IMR-90 (cell line): ENCODE data around the gene SGSM2. TPM values are rescaled to one million over a fixed set of nuclear protein-coding genes. Genes with fewer than 3 reads are reported as not detected.

ENCODE experiments used
- ATAC-seq: fragments of 200-7000 bp; cut with Tn5 transposase; 2 replicates; pipeline ENCODE4 v1.9.1; 2020; ENCODE audit warnings: low read depth, mild to moderate bottlenecking, moderate library complexity
- BruUV-seq: library from RNA; stranded (reverse); fragments of 400-500 nt; replicated peaks from 2 replicates; lab custom pipeline; 2021; lab: Mats Ljungman, UMichigan
- CTCF ChIA-PET: fragments of 300-600 bp; formaldehyde crosslinking; extraction: SDS; loops from one replicate; lab custom pipeline; 2021; ENCODE audit warnings: antibody characterized with exemption; lab: Yijun Ruan, JAX
- POLR2A ChIA-PET: fragments of 300-600 bp; sonication (Branson Sonifier 250); formaldehyde crosslinking; loops from one replicate; lab custom pipeline; 2022; ENCODE audit warnings: antibody characterized with exemption; ENCODE audit not compliant: unreplicated experiment; lab: Charles Lee
- DNase-seq: peaks from one replicate; pipeline ENCODE4 v3.0.0; 2013
- H2AFZ ChIP-seq: replicated peaks from 2 replicates; pipeline ENCODE3; 2013; ENCODE audit warnings: low read length, mild to moderate bottlenecking; ENCODE audit not compliant: poor library complexity
- H2AK5ac ChIP-seq: 2 replicates; pipeline ENCODE4 v1.6.1; 2013; ENCODE audit warnings: low read depth, low read length, inconsistent platforms
- H2AK9ac ChIP-seq: replicated peaks from 2 replicates; pipeline ENCODE3; 2013; ENCODE audit warnings: mild to moderate bottlenecking, low read depth, low read length, moderate library complexity; ENCODE audit not compliant: poor library complexity
- H2BK120ac ChIP-seq: 2 replicates; pipeline ENCODE4 v1.6.1; 2013; ENCODE audit warnings: low read depth, low read length, inconsistent platforms
- H2BK15ac ChIP-seq: 3 replicates; pipeline ENCODE4 v1.6.1; 2013; ENCODE audit warnings: low read depth, low read length, inconsistent platforms
- H2BK20ac ChIP-seq: 2 replicates; pipeline ENCODE4 v1.6.1; 2013; ENCODE audit warnings: low read depth, mild to moderate bottlenecking, inconsistent platforms, low read length, moderate library complexity
- H2BK5ac ChIP-seq: 2 replicates; pipeline ENCODE4 v1.6.1; 2013; ENCODE audit warnings: mild to moderate bottlenecking, low read depth, low read length, inconsistent platforms; ENCODE audit not compliant: poor library complexity, severe bottlenecking
- H3K14ac ChIP-seq: replicated peaks from 2 replicates; pipeline ENCODE4 v1.6.1; 2013; ENCODE audit warnings: low read depth, low read length, inconsistent platforms
- H3K18ac ChIP-seq: 2 replicates; pipeline ENCODE4 v1.6.1; 2013; ENCODE audit warnings: low read depth, low read length, control low read depth
- H3K23ac ChIP-seq: 2 replicates; pipeline ENCODE4 v1.6.1; 2013; ENCODE audit warnings: low read depth, low read length, inconsistent platforms
- H3K27ac ChIP-seq: 2 replicates; pipeline ENCODE4 v1.5.1; 2013; ENCODE audit warnings: mild to moderate bottlenecking, control low read depth, low read length; ENCODE audit not compliant: insufficient read depth
- H3K27me3 ChIP-seq: 2 replicates; pipeline ENCODE4 v1.6.1; 2013; ENCODE audit warnings: low read length; ENCODE audit not compliant: control insufficient read depth, insufficient read depth
- H3K36me3 ChIP-seq: 2 replicates; pipeline ENCODE4 v1.6.1; 2013; ENCODE audit warnings: low read length, mixed read lengths; ENCODE audit not compliant: control insufficient read depth, insufficient read depth
- H3K4ac ChIP-seq: 2 replicates; pipeline ENCODE4 v1.6.1; 2013; ENCODE audit warnings: low read depth, low read length, inconsistent platforms
- H3K4me1 ChIP-seq: 2 replicates; pipeline ENCODE4 v1.6.1; 2013; ENCODE audit warnings: low read length, mixed read lengths; ENCODE audit not compliant: control insufficient read depth, insufficient read depth
- H3K4me2 ChIP-seq: 2 replicates; pipeline ENCODE4 v1.6.1; 2013; ENCODE audit warnings: low read depth, mild to moderate bottlenecking, control low read depth, low read length, moderate library complexity
- H3K4me3 ChIP-seq: 2 replicates; pipeline ENCODE4 v1.5.1; 2013; ENCODE audit warnings: low read depth, mild to moderate bottlenecking, control low read depth, low read length, moderate library complexity; ENCODE audit not compliant: insufficient read depth
- H3K56ac ChIP-seq: 2 replicates; pipeline ENCODE4 v1.6.1; 2013; ENCODE audit warnings: low read length, inconsistent platforms; ENCODE audit not compliant: insufficient read depth; ENCODE audit errors: extremely low read depth
- H3K79me1 ChIP-seq, 2 experiments: 2 replicates each; pipeline ENCODE4 v1.6.1; 2013; ENCODE audit warnings: low read length in 2 of 2, inconsistent platforms in 1 of 2, low read depth in 1 of 2
- H3K9ac ChIP-seq: 2 replicates; pipeline ENCODE4 v1.6.1; 2013; ENCODE audit warnings: low read depth, low read length, control low read depth
- H3K9me1 ChIP-seq: 2 replicates; pipeline ENCODE4 v1.6.1; 2013; ENCODE audit warnings: low read length, inconsistent platforms; ENCODE audit not compliant: insufficient read depth
- H3K9me3 ChIP-seq: 2 replicates; pipeline ENCODE4 v1.6.1; 2013; ENCODE audit warnings: low read length; ENCODE audit not compliant: control insufficient read depth, insufficient read depth
- H4K20me1 ChIP-seq: 2 replicates; pipeline ENCODE4 v1.6.1; 2013; ENCODE audit warnings: low read length, inconsistent platforms; ENCODE audit not compliant: insufficient read depth
- H4K5ac ChIP-seq: 2 replicates; pipeline ENCODE4 v1.6.1; 2013; ENCODE audit warnings: mild to moderate bottlenecking, low read depth, low read length, control low read depth
- H4K8ac ChIP-seq, 2 experiments: 2 replicates each; pipeline ENCODE4 v1.6.1; 2013; ENCODE audit warnings: low read depth in 2 of 2, low read length in 2 of 2, control low read depth in 1 of 2, inconsistent platforms in 1 of 2
- H4K91ac ChIP-seq: 2 replicates; pipeline ENCODE4 v1.6.1; 2013; ENCODE audit warnings: low read depth, low read length, inconsistent platforms; ENCODE audit not compliant: insufficient read depth
- CEBPB ChIP-seq: IDR thresholded peaks from 2 replicates; pipeline ENCODE4 v1.6.1; 2012; ENCODE audit warnings: low read depth, low read length, improper control_type of control experiment
- MXI1 ChIP-seq: IDR thresholded peaks from 2 replicates; pipeline ENCODE4 v1.6.1; 2012; ENCODE audit warnings: low read depth, mild to moderate bottlenecking, low read length, moderate library complexity, borderline replicate concordance
- WGBS, 2 experiments: methylation state at CpG; one replicate each; pipeline versions ENCODE4 v1.1.5 to v1.1.7; 2013; ENCODE audit warnings: missing lambda C conversion rate in 2 of 2; ENCODE audit not compliant: insufficient read length in 1 of 2; ENCODE audit errors: extremely low coverage in 2 of 2; 5-methylcytosine and 5-hydroxymethylcytosine counted together
- dilution Hi-C: fragments of 300-500 bp; cut with HindIII; formaldehyde crosslinking; loops from one replicate; pipeline ENCODE4 v1.14.3; 2018; ENCODE audit warnings: low sequenced_read_pairs; ENCODE audit not compliant: unreplicated experiment
- in situ Hi-C: fragments of 300-500 bp; cut with MboI; formaldehyde crosslinking; loops from 3 replicates; pipeline ENCODE4 v1.14.3; 2019; ENCODE audit warnings: low sequenced_read_pairs, inconsistent platforms, mixed read lengths
- intact Hi-C: fragments of 100-400 bp; cut with micrococcal nuclease; formaldehyde crosslinking; loops from 2 replicates; pipeline ENCODE4 v1.10.0; 2022
- polyA plus RNA-seq, 3 experiments: library from polyadenylated mRNA; depleted of rRNA; stranded (reverse); fragments of >200 nt; gene quantifications; 2 replicates each; pipeline ENCODE4 v1.2.3, GENCODE V29; 2012; ENCODE audit warnings: low replicate concordance in 1 of 3
- total RNA-seq: library from RNA; depleted of rRNA; stranded (reverse); fragments of >200 nt; gene quantifications from 2 replicates; pipeline ENCODE4 v1.2.3, GENCODE V29; 2012
- TF ChIP-seq, protein P1 (sequence below): fragments of 150-350 bp; IDR thresholded peaks from 2 replicates; pipeline ENCODE4 v1.6.1; 2016; ENCODE audit warnings: low read depth, mild to moderate bottlenecking, low read length, moderate library complexity, borderline replicate concordance
- TF ChIP-seq, protein P2 (sequence below): conservative IDR thresholded peaks from 2 replicates; pipeline ENCODE4 v1.5.1; 2012; ENCODE audit warnings: mild to moderate bottlenecking, low read depth, low read length, improper control_type of control experiment

Gene SGSM2
- total and polyA plus RNA-seq, 2 of the 4 experiments (the other 2 are of a cell fraction), result 13.6 to 81.2 TPM

DNA sequence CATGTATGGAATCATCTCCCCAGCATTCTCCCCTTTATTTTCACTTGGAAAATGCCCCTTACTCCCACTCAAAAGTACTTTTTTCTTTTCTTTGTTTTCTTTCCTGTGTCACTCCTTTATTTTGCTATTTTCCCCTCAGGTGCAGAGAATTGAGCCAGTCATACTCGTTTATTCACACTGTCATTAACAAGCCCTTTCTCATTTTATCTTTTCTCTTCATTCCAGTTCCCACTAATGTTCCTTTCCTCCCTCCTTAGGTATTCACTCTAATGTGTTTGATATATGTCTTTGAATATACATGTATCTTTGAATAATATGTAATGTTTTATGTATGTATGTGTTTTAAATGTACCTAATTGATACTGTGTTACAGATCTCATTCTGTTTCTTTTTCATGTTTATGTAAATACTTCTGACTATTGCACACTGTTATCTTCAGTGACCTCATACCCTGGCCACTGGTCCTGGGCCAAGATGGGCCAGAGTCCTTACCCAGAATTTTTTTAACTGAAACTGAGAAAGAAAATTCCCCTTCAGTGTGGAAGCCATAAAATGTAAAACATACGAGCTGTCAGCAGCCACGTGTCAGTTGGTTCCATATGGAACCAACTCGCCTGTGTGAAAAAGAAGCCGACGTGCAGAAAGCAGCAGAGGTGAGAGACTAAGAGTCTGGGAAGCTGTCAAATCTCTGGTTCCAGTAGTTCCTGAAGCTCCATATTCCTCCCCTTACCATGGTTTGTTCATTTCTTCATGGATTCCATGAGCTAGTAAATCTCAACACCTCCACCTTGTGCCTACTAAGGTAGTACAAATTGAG, 27.8 kb upstream of the SGSM2 start:
- no peak overlapping the region; a peak in 1 of 4 replicates for H4K8ac ChIP-seq
- no peak overlapping the region for H2BK120ac ChIP-seq
- H2BK15ac ChIP-seq, result no peak overlapping the region
- no peak overlapping the region; the same call in 1 of the 2 replicates for H3K4me2 ChIP-seq
- H3K14ac ChIP-seq, result no peak overlapping the region
- H3K4me3 ChIP-seq, result no peak overlapping the region
- peak overlapping the region; percentile 52; the same call in 1 of the 2 replicates for H3K27ac ChIP-seq
- dilution Hi-C loops, result no loop called here
- no peak overlapping the region for H4K91ac ChIP-seq
- in situ Hi-C loops, result no loop called here
- TF ChIP-seq, protein P1, sequence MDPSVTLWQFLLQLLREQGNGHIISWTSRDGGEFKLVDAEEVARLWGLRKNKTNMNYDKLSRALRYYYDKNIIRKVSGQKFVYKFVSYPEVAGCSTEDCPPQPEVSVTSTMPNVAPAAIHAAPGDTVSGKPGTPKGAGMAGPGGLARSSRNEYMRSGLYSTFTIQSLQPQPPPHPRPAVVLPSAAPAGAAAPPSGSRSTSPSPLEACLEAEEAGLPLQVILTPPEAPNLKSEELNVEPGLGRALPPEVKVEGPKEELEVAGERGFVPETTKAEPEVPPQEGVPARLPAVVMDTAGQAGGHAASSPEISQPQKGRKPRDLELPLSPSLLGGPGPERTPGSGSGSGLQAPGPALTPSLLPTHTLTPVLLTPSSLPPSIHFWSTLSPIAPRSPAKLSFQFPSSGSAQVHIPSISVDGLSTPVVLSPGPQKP, result no peak
- TF ChIP-seq MXI1 (peak; percentile 64; the same call in 1 of the 2 replicates), CEBPB (peak; percentile 53; the same call in 1 of the 2 replicates)
- TF ChIP-seq, protein P2, sequence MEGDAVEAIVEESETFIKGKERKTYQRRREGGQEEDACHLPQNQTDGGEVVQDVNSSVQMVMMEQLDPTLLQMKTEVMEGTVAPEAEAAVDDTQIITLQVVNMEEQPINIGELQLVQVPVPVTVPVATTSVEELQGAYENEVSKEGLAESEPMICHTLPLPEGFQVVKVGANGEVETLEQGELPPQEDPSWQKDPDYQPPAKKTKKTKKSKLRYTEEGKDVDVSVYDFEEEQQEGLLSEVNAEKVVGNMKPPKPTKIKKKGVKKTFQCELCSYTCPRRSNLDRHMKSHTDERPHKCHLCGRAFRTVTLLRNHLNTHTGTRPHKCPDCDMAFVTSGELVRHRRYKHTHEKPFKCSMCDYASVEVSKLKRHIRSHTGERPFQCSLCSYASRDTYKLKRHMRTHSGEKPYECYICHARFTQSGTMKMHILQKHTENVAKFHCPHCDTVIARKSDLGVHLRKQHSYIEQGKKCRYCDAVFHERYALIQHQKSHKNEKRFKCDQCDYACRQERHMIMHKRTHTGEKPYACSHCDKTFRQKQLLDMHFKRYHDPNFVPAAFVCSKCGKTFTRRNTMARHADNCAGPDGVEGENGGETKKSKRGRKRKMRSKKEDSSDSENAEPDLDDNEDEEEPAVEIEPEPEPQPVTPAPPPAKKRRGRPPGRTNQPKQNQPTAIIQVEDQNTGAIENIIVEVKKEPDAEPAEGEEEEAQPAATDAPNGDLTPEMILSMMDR, result no peak
- no peak overlapping the region for H2AFZ ChIP-seq
- H3K56ac ChIP-seq, result no peak overlapping the region
- DNase-seq, result peak; percentile 66
- no peak overlapping the region for H2BK5ac ChIP-seq
- peaks cover 2% of the 10 kb centered on the region; the same call in 1 of the 2 replicates for H3K36me3 ChIP-seq
- no peak overlapping the region for H3K4ac ChIP-seq
- no peak overlapping the region for H2BK20ac ChIP-seq
- no peak overlapping the region for H2AK9ac ChIP-seq
- H3K4me1 ChIP-seq, result peaks cover 3% of the 10 kb centered on the region; the same call in 1 of the 2 replicates
- WGBS, 2 experiments, result 52% methylated on average over 3 of the region's 6 CpGs; no CpG with 5 or more reads in 1 of the 2 experiments
- H3K79me1 ChIP-seq, result peaks cover 17 to 39% of the 10 kb centered on the region in 2 experiments
- no peak overlapping the region for H3K18ac ChIP-seq
- no peaks in the 10 kb centered on the region for H3K27me3 ChIP-seq
- no TSS peak for BruUV-seq
- H3K23ac ChIP-seq, result no peak overlapping the region
- H2AK5ac ChIP-seq, result no peak overlapping the region
- no peaks in the 10 kb centered on the region for H3K9me3 ChIP-seq
- intact Hi-C loops, result no loop called here
- CTCF ChIA-PET, result interaction anchor here (0.5 kb wide), 1 partner anchor 21 kb away, joined by 3 read pairs; no protein-coding TSS in a partner anchor
- ATAC-seq, result peak; percentile 78
- no peak overlapping the region for H3K9ac ChIP-seq
- no peak overlapping the region for H4K5ac ChIP-seq
- H3K9me1 ChIP-seq, result 0 out of 2 replicates have a peak, but pooled peaks cover 3% of the 10 kb centered on the region
- no peaks in the 10 kb centered on the region for H4K20me1 ChIP-seq
- POLR2A ChIA-PET, result no interaction called here
